GM21515 (cell line): ENCODE results near the gene ARHGAP42.
"Not testable (repeated sequence)": the region's sequence is repeated elsewhere in the genome, so short reads cannot be mapped to it uniquely, and the experiment has no call there.

ENCODE experiments used
- ATAC-seq: cut with Tn5 transposase; IDR thresholded peaks from one replicate; pipeline ENCODE4 v1.9.1; 2021; ENCODE audit not compliant: unreplicated experiment

ARHGAP42 gene

GRCh38 chr11:100863080-100863581 is 176.0 kb downstream of the ARHGAP42 start:
- peak; percentile 86 for ATAC-seq

DNA sequence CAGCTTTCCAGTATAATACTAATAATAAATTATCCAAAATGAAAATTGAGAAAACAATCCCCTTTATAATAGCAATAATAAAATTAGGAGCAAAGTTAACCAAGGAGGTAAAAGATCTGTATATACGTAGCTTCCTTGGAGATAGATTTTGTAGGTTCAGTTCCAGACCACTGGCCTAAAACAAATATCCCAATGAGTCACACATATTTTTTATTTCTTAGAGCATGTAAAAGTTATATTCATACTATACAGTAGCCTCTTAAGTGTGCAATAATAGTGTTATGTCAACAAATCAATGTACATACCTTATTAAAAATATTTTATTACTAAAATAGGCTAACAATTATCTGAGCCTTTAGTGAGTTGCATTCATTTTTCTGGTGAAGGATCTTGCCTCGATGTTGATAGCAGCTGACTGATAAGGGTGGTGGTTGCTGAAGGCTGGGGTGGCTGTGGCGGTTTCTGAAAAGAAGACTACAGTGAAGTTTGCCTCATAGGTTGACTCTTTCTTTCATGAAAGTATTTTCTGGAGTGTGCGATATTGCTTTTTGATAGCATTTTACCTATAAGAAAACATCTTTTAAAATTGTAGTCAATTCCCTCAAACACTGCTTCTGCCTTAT is 178.5 kb downstream of the ARHGAP42 start:
- ATAC-seq, result no peak

- ATAC-seq, result peak; percentile 47
These were observed 179.4 kb downstream of the ARHGAP42 start for GRCh38 chr11:100866453-100866852.

DNA sequence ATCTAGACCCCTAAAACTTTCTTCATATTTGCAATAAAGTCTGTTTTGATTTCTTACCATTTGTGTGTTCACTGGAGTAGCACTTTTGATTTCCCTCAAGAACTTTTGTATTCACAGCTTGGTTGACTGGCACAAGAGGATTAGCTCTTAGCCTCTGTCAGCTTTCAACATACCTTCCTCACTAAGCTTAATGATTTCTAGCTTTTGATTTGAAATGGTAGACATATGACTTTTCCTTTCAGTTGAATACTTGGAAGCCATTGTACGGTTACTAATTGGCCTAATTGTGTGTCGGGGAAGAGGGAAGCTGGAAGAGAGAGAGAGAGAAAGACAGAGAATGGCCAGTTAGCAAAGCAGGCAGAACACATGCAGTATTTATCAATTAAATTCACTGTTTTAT is 180.5 kb downstream of the ARHGAP42 start:
- no peak for ATAC-seq

- ATAC-seq, result no peak
These were observed 182.2 kb downstream of the ARHGAP42 start for GRCh38 chr11:100869328-100869727.

- no peak for ATAC-seq
These were observed 183.1 kb downstream of the ARHGAP42 start for GRCh38 chr11:100870138-100870537.

DNA sequence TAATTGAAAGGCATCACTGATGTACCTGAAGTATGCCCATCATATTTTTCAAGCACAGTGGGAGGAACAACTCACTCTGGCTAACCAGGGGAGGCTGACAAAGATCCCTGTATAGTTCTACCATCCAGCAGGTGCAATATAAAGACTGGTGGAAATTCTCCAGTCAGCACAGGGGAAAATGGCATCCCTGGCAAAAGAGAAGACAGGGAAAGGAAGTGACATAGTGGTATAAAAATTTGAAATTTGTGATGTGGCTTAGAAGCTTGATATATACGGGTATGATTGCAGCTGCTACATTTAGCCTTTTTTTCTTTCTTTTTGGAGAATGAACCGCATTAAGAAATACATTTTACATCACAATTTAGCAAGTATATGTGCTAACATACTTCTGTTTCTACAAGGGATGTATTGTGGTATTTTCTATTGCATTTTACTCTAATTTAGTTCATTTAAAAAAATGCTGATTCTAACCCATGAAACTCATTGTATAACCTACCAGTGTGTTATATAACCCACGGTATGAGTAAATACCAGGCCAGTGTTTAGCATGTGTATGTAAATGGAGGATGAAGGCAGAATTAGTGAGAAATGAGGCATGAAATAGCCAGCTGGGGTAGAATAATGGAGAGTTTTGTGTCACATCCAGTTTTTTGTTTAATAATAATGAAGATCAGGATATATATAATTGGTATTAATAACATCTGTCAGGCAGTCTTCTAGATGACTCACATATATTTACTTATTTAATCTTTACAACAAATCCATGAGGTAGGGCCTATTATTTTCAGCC is 186.1 kb downstream of the ARHGAP42 start:
- no peak for ATAC-seq

DNA sequence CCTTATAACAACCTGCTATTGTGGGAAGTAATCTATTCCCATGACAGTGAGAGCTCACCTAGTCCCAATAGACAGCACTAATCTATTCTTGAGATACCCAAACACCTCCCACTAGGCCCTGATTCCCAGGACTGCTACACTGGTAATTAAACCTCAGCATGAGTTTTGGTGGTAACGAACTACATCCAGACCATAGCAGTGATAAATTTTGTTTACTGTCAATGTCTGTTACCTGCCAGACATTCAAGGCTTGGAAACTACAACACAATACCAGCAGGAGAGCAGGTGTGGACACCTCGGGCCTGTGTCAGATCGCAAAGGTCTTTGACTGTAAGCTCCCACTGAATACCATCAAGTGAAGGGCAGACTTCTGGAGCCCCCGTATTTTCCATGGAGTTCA is 187.1 kb downstream of the ARHGAP42 start:
- ATAC-seq, result no peak

GRCh38 chr11:100875521-100875869 is 188.4 kb downstream of the ARHGAP42 start:
- ATAC-seq, result no peak

DNA sequence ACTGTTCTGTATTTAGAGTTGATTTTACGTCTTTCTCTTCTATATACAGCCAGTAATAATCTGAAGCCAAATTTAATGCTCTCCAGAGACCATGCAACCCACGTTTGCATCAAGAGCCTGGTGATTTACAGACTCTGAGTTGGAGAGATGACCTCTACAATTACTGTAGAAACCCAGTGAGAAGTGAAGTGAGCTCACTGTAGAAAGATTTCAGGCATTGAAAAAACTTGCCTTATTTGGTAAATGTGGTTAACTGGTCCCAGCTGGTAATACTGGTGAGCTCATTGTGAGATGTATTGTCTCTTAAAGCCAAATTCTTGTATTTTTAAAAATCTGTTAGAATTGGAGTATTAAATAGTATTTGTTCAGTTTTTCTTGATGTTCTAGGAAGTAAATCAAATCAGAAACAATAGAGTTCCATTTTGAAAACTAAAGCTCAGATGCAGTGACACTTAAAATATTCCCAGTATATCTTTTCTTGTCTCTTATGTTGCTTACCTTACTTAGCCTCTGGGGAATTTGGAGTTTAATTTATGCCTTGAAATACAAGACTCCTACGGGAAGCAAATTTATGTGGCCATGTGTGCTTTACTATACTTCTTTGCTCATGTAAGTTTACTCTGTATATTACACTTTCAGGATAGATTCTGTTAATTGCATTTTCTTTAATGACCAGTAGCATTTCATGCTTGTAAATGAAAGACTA is 189.9 kb downstream of the ARHGAP42 start:
- peak; percentile 85 for ATAC-seq

DNA sequence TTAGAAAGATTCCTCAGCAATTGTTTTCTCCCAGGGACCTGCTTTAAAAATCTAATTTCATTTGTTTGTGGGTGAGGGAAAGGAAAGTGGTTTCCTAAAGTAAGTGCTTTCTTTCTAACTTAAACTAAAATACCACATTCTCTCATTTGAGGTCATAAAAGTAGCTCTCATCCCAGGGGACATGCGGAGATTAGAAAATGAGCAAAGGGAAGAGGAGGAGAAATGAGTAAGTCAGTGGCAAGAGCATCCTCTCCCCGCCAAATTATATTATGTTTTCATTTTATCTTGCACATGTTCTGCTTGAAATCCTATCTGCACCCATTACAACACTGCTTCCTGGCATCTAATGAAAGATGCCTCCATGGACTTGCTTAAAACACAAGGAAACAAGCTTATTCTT is 191.4 kb downstream of the ARHGAP42 start:
- ATAC-seq, result no peak

- ATAC-seq, result no peak
These were observed 195.9 kb downstream of the ARHGAP42 start for GRCh38 chr11:100882957-100883356.

- no peak for ATAC-seq
These were observed 196.7 kb downstream of the ARHGAP42 start for GRCh38 chr11:100883830-100884229.

GRCh38 chr11:100887659-100888058 is 200.6 kb downstream of the ARHGAP42 start:
- ATAC-seq, result no peak

GRCh38 chr11:100888836-100889235 is 201.7 kb downstream of the ARHGAP42 start:
- ATAC-seq, result no peak

DNA sequence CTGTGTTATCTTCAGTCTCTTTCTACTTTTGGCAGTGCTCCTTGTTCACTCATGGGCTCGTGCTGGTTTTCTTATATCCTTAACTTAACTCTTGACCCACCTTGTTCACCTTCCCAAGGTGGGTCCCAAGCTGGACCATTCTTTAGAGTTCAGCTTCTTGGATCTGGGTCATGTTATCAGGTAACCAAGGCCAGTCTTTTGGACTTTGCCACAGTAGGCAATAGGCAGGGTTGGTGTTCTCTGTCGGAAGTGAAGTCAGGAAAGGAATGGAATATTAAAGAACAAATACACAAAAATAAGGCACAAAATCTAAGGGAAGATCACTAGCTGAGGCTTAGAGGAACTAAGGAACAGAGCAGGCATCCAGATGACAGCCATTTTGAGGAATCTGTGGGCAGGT is 202.7 kb downstream of the ARHGAP42 start:
- ATAC-seq, result no peak

- ATAC-seq, result no peak
These were observed 203.7 kb downstream of the ARHGAP42 start for GRCh38 chr11:100890789-100891188.

DNA sequence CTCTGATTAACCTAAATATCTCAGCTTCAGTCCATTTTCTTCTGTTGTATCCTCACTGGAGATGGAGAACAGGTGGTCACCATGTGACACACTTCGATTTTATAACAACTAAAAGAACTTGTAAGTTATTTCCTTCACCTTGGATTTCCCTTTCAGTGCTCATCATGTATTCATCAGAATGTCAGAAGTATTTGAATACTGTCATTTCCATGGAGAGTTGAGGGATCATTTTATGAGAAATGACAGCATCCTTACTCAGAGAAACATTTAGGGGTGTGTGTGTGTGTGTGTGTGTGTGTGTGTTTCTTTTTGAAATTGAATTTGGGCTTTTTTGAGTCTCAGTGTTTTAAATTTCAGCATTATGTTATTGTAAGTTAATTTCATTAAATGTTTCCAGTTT is 205.8 kb downstream of the ARHGAP42 start:
- ATAC-seq, result no peak

GRCh38 chr11:100895449-100895848 is 208.4 kb downstream of the ARHGAP42 start:
- ATAC-seq, result no peak

GRCh38 chr11:100895976-100896375 is 208.9 kb downstream of the ARHGAP42 start:
- not testable (repeated sequence) for ATAC-seq

GRCh38 chr11:100901471-100901870 is 214.4 kb downstream of the ARHGAP42 start:
- not testable (repeated sequence) for ATAC-seq
